Testis (tissue), 3 donors: ENCODE measurements around the gene CPNE6. TPM values are rescaled to one million over a fixed set of nuclear protein-coding genes. Genes with fewer than 3 reads are reported as not detected.

Experiments
- DNase-seq: peaks from one replicate; pipeline ENCODE4 v3.0.0-alpha.2; 2019
- H3K27ac ChIP-seq, 2 donors: fragments of 200-600 bp; sonication (generic); one replicate each; pipeline ENCODE4 v1.5.1; 2019
- H3K27me3 ChIP-seq: fragments of 200-600 bp; sonication (generic); one replicate; pipeline ENCODE4 v1.5.1; 2019
- H3K36me3 ChIP-seq: fragments of 200-600 bp; sonication (generic); one replicate; pipeline ENCODE4 v1.5.1; 2017; ENCODE audit warnings: low read depth; ENCODE audit errors: missing control alignments
- H3K4me1 ChIP-seq: fragments of 200-600 bp; sonication (generic); one replicate; pipeline ENCODE4 v1.5.1; 2019
- H3K4me3 ChIP-seq, 2 donors: fragments of 200-600 bp; sonication (generic); one replicate each; pipeline ENCODE4 v1.5.1; 2017 to 2019
- H3K9me3 ChIP-seq: fragments of 200-600 bp; sonication (generic); one replicate; pipeline ENCODE4 v1.5.1; 2017
- CTCF ChIP-seq, 3 experiments: fragments of 450-650 bp in 2 of 3; fragments of 200-600 bp in 1 of 3; sonication (generic) in 1 of 3; IDR thresholded peaks; one replicate each; pipeline ENCODE4 v1.5.1; 2016 to 2019; ENCODE audit warnings: antibody characterized with exemption in 3 of 3, mild to moderate bottlenecking in 2 of 3, moderate library complexity in 1 of 3
- POLR2A ChIP-seq: fragments of 450-650 bp; IDR thresholded peaks from one replicate; pipeline ENCODE4 v1.6.1; 2017; ENCODE audit warnings: antibody characterized with exemption, mild to moderate bottlenecking, moderate library complexity
- WGBS, 2 donors: methylation state at CpG; one replicate each; pipeline ENCODE4 v1.1.5; 2018; 5-methylcytosine and 5-hydroxymethylcytosine counted together
- intact Hi-C: fragments of 100-400 bp; cut with DNase I; formaldehyde crosslinking; loops from one replicate; pipeline ENCODE4 v1.15.1; 2023; ENCODE audit warnings: low total_unique reads
- polyA plus RNA-seq: library from polyadenylated mRNA; stranded (reverse); fragments of 350-450 nt; fragmentation: Illumina TruSeq; extraction: RNeasy Lipid Tissue Mini Kit (QIAGEN cat#74804); gene quantifications from one replicate; pipeline ENCODE4 v1.2.3, GENCODE V29; 2014; ENCODE audit warnings: low read depth, low replicate concordance; ENCODE audit not compliant: insufficient read depth
- total RNA-seq, 2 donors: library from RNA; depleted of rRNA; stranded (reverse); fragments of >200 nt; gene quantifications; one replicate each; pipeline ENCODE4 v1.2.3, GENCODE V29; 2016

Gene CPNE6
- total and polyA plus RNA-seq, 3 donors from 2014 or later: 0.12 to 5.7 (median 0.71) TPM

GRCh38 chr14:24083462-24083861 is 12.1 kb downstream of the CPNE6 start:
- Histone ChIP-seq H3K4me3 (no peak overlapping the region), H3K9me3 (no peaks in the 10 kb centered on the region), H3K36me3 (no peaks in the 10 kb centered on the region), H3K27ac (no peak overlapping the region), H3K27me3 (no peaks in the 10 kb centered on the region), H3K4me1 (peaks cover 4% of the 10 kb centered on the region)
- TF ChIP-seq CTCF (IDR thresholded peaks at IDR 0.05): no peak
- TF ChIP-seq POLR2A: no peak
- intact Hi-C loops: no loop called here
- WGBS, 2 donors: 68 to 77% methylated on average over 3 of the region's 3 CpGs
- no peak for DNase-seq

- intact Hi-C loops: no loop called here
- 92 to 95% methylated on average over 2 of the region's 2 CpGs for WGBS, 2 donors
- TF ChIP-seq CTCF (IDR thresholded peaks at IDR 0.05) (no peak), POLR2A (no peak)
Measured at GRCh38 chr14:24084440-24084839, 13.1 kb downstream of the CPNE6 start.

GRCh38 chr14:24085215-24085614 is 13.9 kb downstream of the CPNE6 start:
- intact Hi-C loops: no loop called here
- DNase-seq: no peak

More at GRCh38 chr14:24084440-24084839, 13.1 kb downstream of the CPNE6 start:
- Histone ChIP-seq H3K4me1 (peaks cover 4% of the 10 kb centered on the region), H3K27me3 (no peaks in the 10 kb centered on the region), H3K4me3 (no peak overlapping the region), H3K9me3 (no peaks in the 10 kb centered on the region), H3K36me3 (no peaks in the 10 kb centered on the region), H3K27ac (no peak overlapping the region)
- DNase-seq: no peak

GRCh38 chr14:24086193-24086955 is 15.0 kb downstream of the CPNE6 start:
- Histone ChIP-seq H3K4me1 (no peaks in the 10 kb centered on the region), H3K4me3 (no peak overlapping the region), H3K27ac (no peak overlapping the region), H3K27me3 (no peaks in the 10 kb centered on the region), H3K36me3 (no peaks in the 10 kb centered on the region), H3K9me3 (no peaks in the 10 kb centered on the region)
- DNase-seq: no peak
- no peak for TF ChIP-seq CTCF (IDR thresholded peaks at IDR 0.05)
- no peak for TF ChIP-seq POLR2A
- 81 to 83% methylated on average over 3 of the region's 3 CpGs for WGBS, 2 donors
- intact Hi-C loops: no loop called here

More at GRCh38 chr14:24085215-24085614, 13.9 kb downstream of the CPNE6 start:
- no peak for TF ChIP-seq POLR2A
- TF ChIP-seq CTCF (IDR thresholded peaks at IDR 0.05): no peak
- H3K36me3 ChIP-seq: no peaks in the 10 kb centered on the region
- H3K4me3 ChIP-seq: no peak overlapping the region
- H3K27ac ChIP-seq: no peak overlapping the region
- H3K9me3 ChIP-seq: no peaks in the 10 kb centered on the region
- no peaks in the 10 kb centered on the region for H3K27me3 ChIP-seq
- H3K4me1 ChIP-seq: peaks cover 4% of the 10 kb centered on the region
- whole genome bisulfite sequencing, 2 donors: 91% methylated on average over 3 of the region's 3 CpGs

GRCh38 chr14:24087004-24087403 is 15.6 kb downstream of the CPNE6 start:
- H3K27ac ChIP-seq: no peak overlapping the region
- H3K9me3 ChIP-seq: no peaks in the 10 kb centered on the region
- H3K27me3 ChIP-seq: no peaks in the 10 kb centered on the region
- no peak for DNase-seq
- intact Hi-C loops: no loop called here
- no peak for TF ChIP-seq CTCF (IDR thresholded peaks at IDR 0.05)
- no peak overlapping the region for H3K4me3 ChIP-seq
- WGBS, 2 donors: 94 to 96% methylated on average over 1 of the region's 1 CpG
- H3K4me1 ChIP-seq: no peaks in the 10 kb centered on the region
- H3K36me3 ChIP-seq: no peaks in the 10 kb centered on the region
